Measurements from ENCODE around the gene OBP2A. TPM values are rescaled to one million over a fixed set of nuclear protein-coding genes. Genes with fewer than 3 reads are reported as not detected.

OBP2A gene
- total and polyA plus RNA-seq, 2 of the 8 experiments (the other 6 are each of a cell fraction or from before 2014, with no cell fraction given), result not detected

GRCh38 chr9:135531096-135531495 lies 14.8 kb upstream of the OBP2A start:
- ChIA-PET POLR2A (ENCODE audit: partially characterized antibody) (interaction anchor here (1.0 kb wide), 1 partner anchor 26 kb away, joined by 6 read pairs; no protein-coding TSS in a partner anchor), CTCF (ENCODE audit: partially characterized antibody) (interaction anchor here (1.1 to 1.3 kb wide), 2 partner anchors 8 to 17 kb away, joined by 4 to 7 read pairs; no protein-coding TSS in a partner anchor)
- no peaks in the 10 kb centered on the region for H3K23me2 ChIP-seq (ENCODE audit: low read depth, low read length)
- H2BK5ac ChIP-seq (ENCODE audit: low read depth, low read length), result no peak overlapping the region
- H3K27me3 ChIP-seq (replicated peaks in 1 of 4; ENCODE audit: control insufficient read depth in 3 of 4, extremely low read depth in 1 of 4, insufficient read depth in 3 of 4, low read length in 3 of 4), result no peaks in the 10 kb centered on the region
- no peak overlapping the region for H4K5ac ChIP-seq (ENCODE audit: insufficient read length, low read depth, low read length)
- peak overlapping the region; percentile 12 for H4K91ac ChIP-seq (replicated peaks; ENCODE audit: insufficient read length, low read length)
- no peaks in the 10 kb centered on the region for H3K9me3 ChIP-seq (ENCODE audit: insufficient read depth in 2 of 2, low read depth in 1 of 2, low read length in 1 of 2)
- WGBS, 2 experiments (ENCODE audit: extremely low coverage in 1 of 2, insufficient coverage in 1 of 2, insufficient read length in 1 of 2, insufficient replicate concordance in 2 of 2, low coverage in 1 of 2, low lambda C conversion rate in 2 of 2, missing lambda C conversion rate in 1 of 2), result 95% methylated on average over 10 of the region's 10 CpGs; no CpG with 5 or more reads in 1 of the 2 experiments
- DNase-seq (ENCODE audit: low read depth in 1 of 2, low spot score in 2 of 2) (peak in 1 of 2 experiments; percentile 34), FAIRE-seq (no peak)
- no peak overlapping the region for H2AFZ ChIP-seq (ENCODE audit: low read length)
- no peaks in the 10 kb centered on the region for H3K79me1 ChIP-seq (ENCODE audit: low read depth, low read length)
- H3K79me2 ChIP-seq (ENCODE audit: control insufficient read depth in 1 of 2, insufficient read depth in 2 of 2, low read length in 2 of 2), result no peaks in the 10 kb centered on the region
- H3K18ac ChIP-seq (ENCODE audit: extremely low read depth, low read length), result no peak overlapping the region
- H3K56ac ChIP-seq (replicated peaks; ENCODE audit: insufficient read length, low read depth, low read length), result no peak overlapping the region
- no peak overlapping the region for H3K14ac ChIP-seq (ENCODE audit: insufficient read length)
- H3K27ac ChIP-seq (ENCODE audit: low read depth, low read length), result no peak overlapping the region
- H3K23ac ChIP-seq (ENCODE audit: insufficient read length), result no peak overlapping the region
- H3K4me1 ChIP-seq (replicated peaks in 1 of 4; ENCODE audit: control insufficient read depth in 3 of 4, insufficient read depth in 4 of 4, low read length in 3 of 4), result peaks cover 0 to 9% (median 6%) of the 10 kb centered on the region in 4 experiments; a peak in 5 of 7 replicates
- no peak overlapping the region for H2BK20ac ChIP-seq (ENCODE audit: low read length)
- no peak overlapping the region for H2BK120ac ChIP-seq (replicated peaks; ENCODE audit: low read depth, low read length)
- no peak overlapping the region for H4K8ac ChIP-seq (ENCODE audit: extremely low read depth, insufficient read depth, low read length)
- no peak overlapping the region for H3K4ac ChIP-seq (replicated peaks; ENCODE audit: insufficient read length, low read depth, low read length)
- no peak for TF ChIP-seq CBX8 (IDR thresholded peaks at IDR 0.05; ENCODE audit: borderline replicate concordance, low read depth, low read length)
- no peak for TF ChIP-seq RXRA (IDR thresholded peaks at IDR 0.05; ENCODE audit: insufficient read depth, low read depth, low read length)
- TF ChIP-seq TBP (IDR thresholded peaks at IDR 0.05; ENCODE audit: low read depth, low read length), result no peak
- TF ChIP-seq TAF1 (IDR thresholded peaks at IDR 0.05; ENCODE audit: low read depth, low read length), result no peak
- no peak overlapping the region for H3K9ac ChIP-seq (replicated peaks in 1 of 4; ENCODE audit: extremely low read depth in 1 of 4, low read depth in 3 of 4, low read length in 3 of 4)
- H2BK15ac ChIP-seq (ENCODE audit: low read length), result no peak overlapping the region
- no peaks in the 10 kb centered on the region for H4K20me1 ChIP-seq (replicated peaks in 1 of 2; ENCODE audit: control insufficient read depth in 1 of 2, insufficient read depth in 2 of 2, low read length in 2 of 2)
- H3K4me3 ChIP-seq (ENCODE audit: extremely low read depth in 1 of 4, insufficient read depth in 2 of 4, low read depth in 3 of 4, low read length in 4 of 4), result no peak overlapping the region
- no peaks in the 10 kb centered on the region for H3K36me3 ChIP-seq (ENCODE audit: control insufficient read depth in 2 of 4, insufficient read depth in 4 of 4, low read length in 3 of 4)
- no peak overlapping the region for H3K4me2 ChIP-seq (ENCODE audit: insufficient read depth in 1 of 2, low read depth in 2 of 2, low read length in 2 of 2)
- no peak overlapping the region for H2BK12ac ChIP-seq (ENCODE audit: low read depth, low read length)
- no peak overlapping the region for H2AK5ac ChIP-seq (ENCODE audit: low read depth, low read length)

Measured in H1 (cell line).